Trophoblast cell (in vitro differentiated cells and primary cell): ENCODE measurements around the gene SEPSECS.

ENCODE experiments used
- DNase-seq, 2 donors: peaks; one replicate each; pipeline ENCODE4 v3.0.0-alpha.2; 2016
- H2AFZ ChIP-seq: 2 replicates; pipeline ENCODE4 v1.6.1; 2013; ENCODE audit warnings: low read length, moderate library complexity, mild to moderate bottlenecking; ENCODE audit not compliant: insufficient read depth, poor library complexity
- H2AK5ac ChIP-seq: 2 replicates; pipeline ENCODE4 v1.6.1; 2013; ENCODE audit warnings: mild to moderate bottlenecking, low read length
- H2BK120ac ChIP-seq: 2 replicates; pipeline ENCODE4 v1.6.1; 2013; ENCODE audit warnings: low read length, mild to moderate bottlenecking, moderate library complexity; ENCODE audit not compliant: insufficient read depth, poor library complexity
- H2BK12ac ChIP-seq: 2 replicates; pipeline ENCODE4 v1.6.1; 2013; ENCODE audit warnings: mild to moderate bottlenecking, low read length, moderate library complexity
- H2BK5ac ChIP-seq: 2 replicates; pipeline ENCODE4 v1.6.1; 2013; ENCODE audit warnings: low read length, low read depth, moderate library complexity, mild to moderate bottlenecking; ENCODE audit not compliant: poor library complexity
- H3K14ac ChIP-seq: 2 replicates; pipeline ENCODE4 v1.6.1; 2013; ENCODE audit warnings: mild to moderate bottlenecking, low read length
- H3K18ac ChIP-seq: 2 replicates; pipeline ENCODE4 v1.6.1; 2013; ENCODE audit warnings: mild to moderate bottlenecking, low read length
- H3K23ac ChIP-seq: 2 replicates; pipeline ENCODE4 v1.6.1; 2013; ENCODE audit warnings: low read length
- H3K27ac ChIP-seq: 2 replicates; pipeline ENCODE4 v1.5.1; 2013; ENCODE audit warnings: low read depth, mild to moderate bottlenecking, inconsistent platforms, low read length, moderate library complexity
- H3K27me3 ChIP-seq: 2 replicates; pipeline ENCODE4 v1.6.1; 2013; ENCODE audit warnings: inconsistent platforms, mild to moderate bottlenecking, low read length, moderate library complexity; ENCODE audit not compliant: insufficient read depth
- H3K36me3 ChIP-seq, 2 experiments: 1 replicate in 1 of 2; 2 replicates in 1 of 2; pipeline ENCODE4 v1.6.1; 2013; ENCODE audit warnings: low read length in 2 of 2, mild to moderate bottlenecking in 2 of 2, moderate library complexity in 1 of 2; ENCODE audit not compliant: insufficient read depth in 2 of 2, control insufficient read depth in 1 of 2
- H3K4ac ChIP-seq: 2 replicates; pipeline ENCODE4 v1.6.1; 2013; ENCODE audit warnings: low read depth, mild to moderate bottlenecking, low read length, moderate library complexity
- H3K4me1 ChIP-seq, 2 experiments: 1 replicate in 1 of 2; 2 replicates in 1 of 2; pipeline ENCODE4 v1.6.1; 2013; ENCODE audit warnings: low read length in 2 of 2, mild to moderate bottlenecking in 2 of 2, moderate library complexity in 1 of 2; ENCODE audit not compliant: insufficient read depth in 2 of 2, control insufficient read depth in 1 of 2
- H3K4me2 ChIP-seq: 2 replicates; pipeline ENCODE4 v1.6.1; 2013; ENCODE audit warnings: inconsistent platforms, mild to moderate bottlenecking, low read length, moderate library complexity
- H3K4me3 ChIP-seq: 2 replicates; pipeline ENCODE4 v1.5.1; 2013; ENCODE audit warnings: mild to moderate bottlenecking, low read depth, low read length, inconsistent platforms
- H3K79me1 ChIP-seq: one replicate; pipeline ENCODE4 v1.6.1; 2013; ENCODE audit warnings: low read length
- H3K79me2 ChIP-seq: 2 replicates; pipeline ENCODE4 v1.6.1; 2013; ENCODE audit warnings: low read length, mild to moderate bottlenecking; ENCODE audit not compliant: control insufficient read depth, insufficient read depth, poor library complexity
- H3K9ac ChIP-seq: 2 replicates; pipeline ENCODE4 v1.6.1; 2013; ENCODE audit warnings: mild to moderate bottlenecking, low read length
- H3K9me3 ChIP-seq: 2 replicates; pipeline ENCODE4 v1.6.1; 2013; ENCODE audit warnings: low read depth, mild to moderate bottlenecking, control low read depth, inconsistent platforms, low read length; ENCODE audit not compliant: insufficient read depth
- H4K12ac ChIP-seq: 2 replicates; pipeline ENCODE4 v1.6.1; 2013; ENCODE audit warnings: low read depth, mild to moderate bottlenecking, low read length, moderate library complexity
- H4K8ac ChIP-seq: 2 replicates; pipeline ENCODE4 v1.6.1; 2013; ENCODE audit warnings: low read depth, mild to moderate bottlenecking, low read length, moderate library complexity
- H4K91ac ChIP-seq: one replicate; pipeline ENCODE4 v1.6.1; 2013; ENCODE audit warnings: low read depth, mild to moderate bottlenecking, low read length, moderate library complexity
- WGBS: extraction: QIAGEN DNeasy Blood & Tissue Kit; methylation state at CpG from one replicate; pipeline ENCODE4 v1.1.7; 2013; ENCODE audit warnings: missing lambda C conversion rate; ENCODE audit not compliant: insufficient read length, insufficient coverage; ENCODE audit errors: extremely low coverage; 5-methylcytosine and 5-hydroxymethylcytosine counted together

The SEPSECS gene

GRCh38 chr4:25080571-25080970 is 79.7 kb downstream of the SEPSECS start:
- no peak overlapping the region for H3K27ac ChIP-seq
- no peak overlapping the region for H4K12ac ChIP-seq
- H3K4me1 ChIP-seq = peaks cover 12 to 14% of the 10 kb centered on the region in 2 experiments
- WGBS = no CpG with 5 or more reads among the region's 1 CpG
- H2BK5ac ChIP-seq = no peak overlapping the region
- H3K79me2 ChIP-seq = no peaks in the 10 kb centered on the region
- H3K23ac ChIP-seq = no peak overlapping the region
- no peak for DNase-seq
- H3K4me2 ChIP-seq = no peak overlapping the region
- H3K36me3 ChIP-seq = no peaks in the 10 kb centered on the region
- H2BK120ac ChIP-seq = no peak overlapping the region
- H2BK12ac ChIP-seq = no peak overlapping the region
- H3K4ac ChIP-seq = no peak overlapping the region
- no peak overlapping the region for H2AK5ac ChIP-seq
- no peaks in the 10 kb centered on the region for H3K9me3 ChIP-seq
- H3K79me1 ChIP-seq = peaks cover 15% of the 10 kb centered on the region
- no peak overlapping the region for H2AFZ ChIP-seq
- no peak overlapping the region for H4K8ac ChIP-seq
- H4K91ac ChIP-seq = no peak overlapping the region
- H3K18ac ChIP-seq = no peak overlapping the region
- no peak overlapping the region for H3K9ac ChIP-seq
- H3K4me3 ChIP-seq = no peak overlapping the region
- H3K27me3 ChIP-seq = no peaks in the 10 kb centered on the region
- no peak overlapping the region for H3K14ac ChIP-seq

- Histone ChIP-seq H3K9ac (no peak overlapping the region), H3K4me1 (peaks cover 12 to 14% of the 10 kb centered on the region in 2 experiments), H3K27me3 (no peaks in the 10 kb centered on the region), H3K23ac (no peak overlapping the region), H3K4me2 (no peak overlapping the region), H4K91ac (peak overlapping the region; percentile 0), H2AK5ac (no peak overlapping the region), H2BK5ac (peak overlapping the region; percentile 47), H3K79me1 (peaks cover 15% of the 10 kb centered on the region), H3K18ac (no peak overlapping the region), H3K9me3 (no peaks in the 10 kb centered on the region), H2BK120ac (peak overlapping the region; percentile 52), H3K36me3 (no peaks in the 10 kb centered on the region), H4K8ac (no peak overlapping the region), H2AFZ (no peak overlapping the region), H3K4ac (no peak overlapping the region), H3K27ac (peak overlapping the region; percentile 44), H3K79me2 (no peaks in the 10 kb centered on the region), H2BK12ac (peak overlapping the region; percentile 72), H4K12ac (no peak overlapping the region), H3K14ac (peak overlapping the region; percentile 36), H3K4me3 (no peak overlapping the region)
- no CpG with 5 or more reads among the region's 4 CpGs for WGBS
- DNase-seq = no peak
Observed at GRCh38 chr4:25078523-25078922, 81.7 kb downstream of the SEPSECS start.

GRCh38 chr4:25076625-25077398 is 83.4 kb downstream of the SEPSECS start:
- H2BK120ac ChIP-seq = peak overlapping the region; percentile 53
- no peak overlapping the region for H3K4ac ChIP-seq
- peak overlapping the region; percentile 34 for H3K14ac ChIP-seq
- no peaks in the 10 kb centered on the region for H3K9me3 ChIP-seq
- no peak overlapping the region for H4K8ac ChIP-seq
- no peaks in the 10 kb centered on the region for H3K36me3 ChIP-seq
- no peaks in the 10 kb centered on the region for H3K27me3 ChIP-seq
- peak overlapping the region; percentile 23 for H3K18ac ChIP-seq
- no peaks in the 10 kb centered on the region for H3K79me2 ChIP-seq
- H3K27ac ChIP-seq = no peak overlapping the region
- no CpG with 5 or more reads among the region's 3 CpGs for WGBS
- peak overlapping the region; percentile 95 for H2BK12ac ChIP-seq
- H3K79me1 ChIP-seq = peaks cover 11% of the 10 kb centered on the region
- H2BK5ac ChIP-seq = peak overlapping the region; percentile 61
- H4K91ac ChIP-seq = peak overlapping the region; percentile 59
- no peak overlapping the region for H3K9ac ChIP-seq
- H3K4me1 ChIP-seq = peaks cover 5 to 10% of the 10 kb centered on the region in 2 experiments
- peak overlapping the region; percentile 74 for H2AK5ac ChIP-seq
- H2AFZ ChIP-seq = no peak overlapping the region
- H3K23ac ChIP-seq = no peak overlapping the region
- H4K12ac ChIP-seq = no peak overlapping the region
- DNase-seq = no peak
- H3K4me3 ChIP-seq = no peak overlapping the region
- no peak overlapping the region for H3K4me2 ChIP-seq

- no peaks in the 10 kb centered on the region for H3K79me2 ChIP-seq
- H3K9ac ChIP-seq = no peak overlapping the region
- no peak overlapping the region for H2AFZ ChIP-seq
- H3K4me2 ChIP-seq = no peak overlapping the region
- no peak overlapping the region for H3K18ac ChIP-seq
- no peak overlapping the region for H3K4me3 ChIP-seq
- H3K9me3 ChIP-seq = no peaks in the 10 kb centered on the region
- H2BK120ac ChIP-seq = no peak overlapping the region
- H3K4ac ChIP-seq = no peak overlapping the region
- peak overlapping the region; percentile 61 for H4K12ac ChIP-seq
- H3K4me1 ChIP-seq = peaks cover 3 to 10% of the 10 kb centered on the region in 2 experiments
- H4K91ac ChIP-seq = no peak overlapping the region
- no peak overlapping the region for H3K27ac ChIP-seq
- H2AK5ac ChIP-seq = no peak overlapping the region
- H3K79me1 ChIP-seq = peaks cover 8% of the 10 kb centered on the region
- H3K27me3 ChIP-seq = no peaks in the 10 kb centered on the region
- no CpG with 5 or more reads among the region's 4 CpGs for WGBS
- no peak overlapping the region for H3K14ac ChIP-seq
- H4K8ac ChIP-seq = no peak overlapping the region
- peak overlapping the region; percentile 58 for H2BK12ac ChIP-seq
- H3K23ac ChIP-seq = no peak overlapping the region
- no peaks in the 10 kb centered on the region for H3K36me3 ChIP-seq
- no peak overlapping the region for H2BK5ac ChIP-seq
- DNase-seq = no peak
Observed at GRCh38 chr4:25075851-25076250, 84.4 kb downstream of the SEPSECS start.
